Measurements from ENCODE around the gene DYSF.

DYSF gene

GRCh38 chr2:71681626-71682025, 228.3 kb downstream of the DYSF start:
- DNase-seq (ENCODE audit: low read depth) = no peak
- TF ChIP-seq CTCF (IDR thresholded peaks at IDR 0.05; ENCODE audit: low read length, missing control alignments) = no peak
- no peak overlapping the region for H3K4me3 ChIP-seq (replicated peaks; ENCODE audit: low read depth, low read length)

DNA sequence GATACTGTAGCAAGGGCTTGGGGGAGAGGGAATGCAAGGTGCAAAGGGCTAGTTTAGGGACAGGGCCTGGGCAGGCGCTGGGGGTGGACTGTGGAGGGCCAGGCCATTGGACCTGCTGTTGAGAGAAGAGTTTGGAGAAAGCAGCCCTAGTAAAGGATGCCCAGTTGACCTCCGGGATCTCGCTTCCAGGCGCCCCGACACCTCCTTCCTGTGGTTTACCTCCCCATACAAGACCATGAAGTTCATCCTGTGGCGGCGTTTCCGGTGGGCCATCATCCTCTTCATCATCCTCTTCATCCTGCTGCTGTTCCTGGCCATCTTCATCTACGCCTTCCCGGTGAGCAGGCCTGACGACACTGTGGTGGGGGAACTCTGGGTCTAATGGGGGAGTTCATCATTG, 229.0 kb downstream of the DYSF start:
- no peak for TF ChIP-seq CTCF (IDR thresholded peaks at IDR 0.05; ENCODE audit: low read length, missing control alignments)
- no peak for DNase-seq (ENCODE audit: low read depth)
- H3K4me3 ChIP-seq (replicated peaks; ENCODE audit: low read depth, low read length) = no peak overlapping the region

DNA sequence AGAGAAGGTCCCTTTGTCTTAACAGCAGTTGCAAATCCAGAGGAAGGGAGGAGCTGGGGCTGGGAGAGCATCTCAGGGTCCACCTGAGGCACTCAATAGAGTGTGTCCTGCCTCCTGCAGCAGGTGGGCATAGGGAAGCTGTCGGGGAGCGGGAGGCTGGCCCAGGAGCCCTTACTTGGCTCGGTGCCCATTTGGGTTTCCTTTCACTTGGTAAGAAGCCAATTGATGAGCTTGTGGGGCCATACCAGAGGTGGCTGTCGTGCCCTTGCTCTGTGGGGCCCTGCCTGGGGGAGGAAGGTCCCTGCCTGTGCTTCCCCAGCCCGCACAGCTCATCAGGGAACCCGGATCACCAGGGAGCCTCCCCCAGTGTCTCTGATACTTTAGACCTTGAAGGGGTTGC, 229.7 kb downstream of the DYSF start:
- no peak overlapping the region for H3K4me3 ChIP-seq (replicated peaks; ENCODE audit: low read depth, low read length)
- DNase-seq (ENCODE audit: low read depth) = no peak
- no peak for TF ChIP-seq CTCF (IDR thresholded peaks at IDR 0.05; ENCODE audit: low read length, missing control alignments)

- TF ChIP-seq CTCF (IDR thresholded peaks at IDR 0.05; ENCODE audit: low read length, missing control alignments) = no peak
- DNase-seq (ENCODE audit: low read depth) = no peak
- H3K4me3 ChIP-seq (replicated peaks; ENCODE audit: low read depth, low read length) = no peak overlapping the region
These were observed 230.3 kb downstream of the DYSF start for GRCh38 chr2:71683666-71684065.

DNA sequence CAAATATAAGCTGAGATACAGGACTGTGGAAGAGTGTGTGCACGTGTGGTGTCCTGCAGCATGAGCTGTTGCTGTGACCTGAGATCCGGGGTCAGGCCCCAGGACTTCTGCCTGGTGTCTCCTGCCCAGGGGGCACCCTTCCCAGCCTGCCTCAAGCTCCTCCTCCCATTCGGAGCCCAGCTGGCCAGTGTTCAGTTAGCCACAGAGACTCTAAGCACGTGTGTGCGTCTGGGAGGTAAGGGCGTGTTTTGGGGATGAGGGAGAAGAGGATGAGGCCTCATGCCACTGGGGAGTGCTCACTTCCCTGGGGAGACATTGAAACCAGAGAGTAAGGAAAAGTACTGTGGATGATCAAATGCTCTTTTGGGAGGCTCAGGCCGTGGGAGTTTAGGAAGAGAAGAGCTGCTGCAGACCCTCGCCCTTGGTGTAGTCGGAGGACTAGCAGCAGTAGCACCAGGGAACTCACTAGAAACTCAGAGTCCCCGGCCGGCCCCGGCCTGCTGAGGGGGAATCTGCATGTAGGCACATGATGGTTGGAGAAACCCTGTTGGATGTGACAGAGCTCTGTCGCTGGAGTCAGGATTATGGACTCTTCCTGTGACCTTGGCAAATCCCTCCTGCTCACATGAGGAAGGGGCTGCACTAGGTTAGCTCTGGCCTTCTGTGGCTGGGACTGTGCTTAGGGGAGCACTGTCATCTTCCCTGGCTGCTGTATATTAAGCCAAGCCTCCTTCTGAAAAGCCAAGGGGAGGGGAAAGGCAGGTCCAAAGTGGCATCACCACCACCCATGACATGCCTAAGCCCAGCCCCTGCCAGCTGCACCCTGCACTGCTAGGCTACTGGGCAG, 231.1 kb downstream of the DYSF start:
- TF ChIP-seq CTCF (IDR thresholded peaks at IDR 0.05; ENCODE audit: low read length, missing control alignments) = no peak
- no peak for DNase-seq (ENCODE audit: low read depth)
- H3K4me3 ChIP-seq (replicated peaks; ENCODE audit: low read depth, low read length) = no peak overlapping the region

GRCh38 chr2:71685073-71685848, 231.9 kb downstream of the DYSF start:
- no peak for TF ChIP-seq CTCF (IDR thresholded peaks at IDR 0.05; ENCODE audit: low read length, missing control alignments)
- no peak overlapping the region for H3K4me3 ChIP-seq (replicated peaks; ENCODE audit: low read depth, low read length)
- DNase-seq (ENCODE audit: low read depth) = no peak
